T-helper 9 cell (primary cell): ENCODE measurements around the gene GTF2H3.
"Not testable (repeated sequence)": the region's sequence is repeated elsewhere in the genome, so short reads cannot be mapped to it uniquely, and the experiment has no call there.

Experiments used
- DNase-seq: peaks from one replicate; pipeline ENCODE4 v3.0.0-alpha.2; 2020
- total RNA-seq, 2 donors: gene quantifications; one replicate each; lab custom pipeline; 2026; lab: John Stamatoyannopoulos, UW

The GTF2H3 gene
- total RNA-seq, result 17.6 to 44.1 reads per million in 2 donors

- peak; percentile 95 for DNase-seq
Observed at GRCh38 chr12:123633379-123634141, at the start of gene GTF2H3, which contains the start of gene EIF2B1. TSS of gene GTF2H3 (plus strand) at chr12:123633829. CDS start at chr12:123633860, 31 bp downstream. TSS of gene EIF2B1 (minus strand) at chr12:123633686. CDS start at chr12:123633557, 129 bp downstream.

- DNase-seq, result no peak
Observed at GRCh38 chr12:123591702-123592481, 41.7 kb upstream of the GTF2H3 start.

GRCh38 chr12:123595729-123596128 is 37.9 kb upstream of the GTF2H3 start:
- DNase-seq, result no peak

- no peak for DNase-seq
Observed at GRCh38 chr12:123597100-123597499, 36.5 kb upstream of the GTF2H3 start.

- DNase-seq, result no peak
Observed at GRCh38 chr12:123598522-123598921, 35.1 kb upstream of the GTF2H3 start.

GRCh38 chr12:123599310-123599709 is 34.3 kb upstream of the GTF2H3 start:
- DNase-seq, result no peak

GRCh38 chr12:123599721-123600120 is 33.9 kb upstream of the GTF2H3 start:
- no peak for DNase-seq

- peak; percentile 84 for DNase-seq
Observed at GRCh38 chr12:123601602-123602489, 31.8 kb upstream of the GTF2H3 start, which contains the start of gene DDX55. TSS of gene DDX55 (plus strand) at chr12:123602099. CDS start at chr12:123602149, 50 bp downstream.

- DNase-seq, result no peak
Observed at GRCh38 chr12:123602651-123603195, 30.9 kb upstream of the GTF2H3 start.

GRCh38 chr12:123603495-123603894 is 30.1 kb upstream of the GTF2H3 start:
- DNase-seq, result not testable (repeated sequence)

GRCh38 chr12:123607756-123608155 is 25.9 kb upstream of the GTF2H3 start:
- no peak for DNase-seq

- DNase-seq, result no peak
Observed at GRCh38 chr12:123608182-123608581, 25.4 kb upstream of the GTF2H3 start.

- DNase-seq, result no peak
Observed at GRCh38 chr12:123614110-123614509, 19.5 kb upstream of the GTF2H3 start.

- DNase-seq, result no peak
Observed at GRCh38 chr12:123614531-123614930, 19.1 kb upstream of the GTF2H3 start.

- no peak for DNase-seq
Observed at GRCh38 chr12:123617144-123617543, 16.5 kb upstream of the GTF2H3 start.

- no peak for DNase-seq
Observed at GRCh38 chr12:123617580-123617979, 16.0 kb upstream of the GTF2H3 start.

GRCh38 chr12:123621101-123621500 is 12.5 kb upstream of the GTF2H3 start:
- DNase-seq, result no peak

- DNase-seq, result no peak
Observed at GRCh38 chr12:123621619-123622530, 11.8 kb upstream of the GTF2H3 start.

GRCh38 chr12:123634142-123634561 is 523 bp downstream of the GTF2H3 start:
- no peak for DNase-seq

GRCh38 chr12:123643911-123644310 is 10.3 kb downstream of the GTF2H3 start:
- DNase-seq, result no peak

- DNase-seq, result no peak
Observed at GRCh38 chr12:123645380-123645779, 11.8 kb downstream of the GTF2H3 start.
